NCI-H82 treated with DMSO at 0.1 percent for 48 hours (cell line): ENCODE measurements around the gene AHRR.
"Not testable (repeated sequence)": the region's sequence is repeated elsewhere in the genome, so short reads cannot be mapped to it uniquely, and the experiment has no call there.

Experiments used
- DNase-seq: peaks from one replicate; lab custom pipeline; 2025; ENCODE audit not compliant: unreplicated experiment; lab: John Stamatoyannopoulos, UW

AHRR gene

GRCh38 chr5:375921-376798 lies 54.6 kb downstream of the AHRR start:
- no peak for DNase-seq

GRCh38 chr5:376799-377325 lies 55.3 kb downstream of the AHRR start:
- no peak for DNase-seq

GRCh38 chr5:377326-377981 lies 55.9 kb downstream of the AHRR start:
- DNase-seq, result no peak

GRCh38 chr5:378301-378891 lies 56.9 kb downstream of the AHRR start:
- DNase-seq, result no peak

GRCh38 chr5:378976-379742 lies 57.6 kb downstream of the AHRR start:
- no peak for DNase-seq

GRCh38 chr5:380701-381309 lies 59.3 kb downstream of the AHRR start:
- no peak for DNase-seq

GRCh38 chr5:383066-383465 lies 61.6 kb downstream of the AHRR start:
- DNase-seq, result no peak

- DNase-seq, result no peak
These were observed 62.1 kb downstream of the AHRR start for GRCh38 chr5:383621-384020.

- not testable (repeated sequence) for DNase-seq
These were observed 63.1 kb downstream of the AHRR start for GRCh38 chr5:384576-384975.

GRCh38 chr5:385321-385720 lies 63.8 kb downstream of the AHRR start:
- DNase-seq, result no peak

GRCh38 chr5:386432-387341 lies 65.2 kb downstream of the AHRR start:
- no peak for DNase-seq

GRCh38 chr5:387491-388265 lies 66.2 kb downstream of the AHRR start:
- DNase-seq, result no peak

- no peak for DNase-seq
These were observed 67.0 kb downstream of the AHRR start for GRCh38 chr5:388266-389196.

GRCh38 chr5:389197-389821 lies 67.8 kb downstream of the AHRR start:
- DNase-seq, result no peak

- DNase-seq, result no peak
These were observed 68.5 kb downstream of the AHRR start for GRCh38 chr5:389891-390622.

GRCh38 chr5:390623-391491 lies 69.3 kb downstream of the AHRR start:
- no peak for DNase-seq
